GM12878 (cell line): ENCODE data around the gene FOXK2. TPM values are rescaled to one million over a fixed set of nuclear protein-coding genes. Genes with fewer than 3 reads are reported as not detected.

Experiments used
- ATAC-seq: fragments of 200-7000 bp; cut with Tn5 transposase; 3 replicates; pipeline ENCODE4 v1.9.1; 2020; ENCODE audit warnings: mild to moderate bottlenecking, moderate library complexity
- BruUV-seq: library from RNA; stranded (reverse); fragments of 400-500 nt; replicated peaks from 2 replicates; lab custom pipeline; 2021; lab: Mats Ljungman, UMichigan
- CTCF ChIA-PET: fragments of 300-600 bp; sonication (Branson Sonifier 250); formaldehyde crosslinking; extraction: SDS; loops from one replicate; lab custom pipeline; 2021; ENCODE audit warnings: inconsistent platforms; lab: Yijun Ruan, JAX
- POLR2A ChIA-PET: fragments of 350-600 bp; formaldehyde crosslinking; extraction: SDS; loops from one replicate; lab custom pipeline; 2021; ENCODE audit warnings: inconsistent platforms; lab: Charles Lee
- RAD21 ChIA-PET: fragments of 300-600 bp; sonication (Branson Sonifier 250); formaldehyde crosslinking; loops from one replicate; lab custom pipeline; 2023; ENCODE audit warnings: antibody characterized with exemption; ENCODE audit not compliant: unreplicated experiment; lab: Charles Lee
- SMC1A ChIA-PET: fragments of 300-600 bp; sonication (Branson Sonifier 250); formaldehyde crosslinking; loops from one replicate; lab custom pipeline; 2023; ENCODE audit not compliant: unreplicated experiment, uncharacterized antibody; lab: Charles Lee
- DNase-seq: peaks from one replicate; pipeline ENCODE4 v3.0.0-alpha.2; 2011; ENCODE audit warnings: low read depth, low spot score
- FAIRE-seq: peaks from 3 replicates; lab custom pipeline; 2011; peaks lifted over from hg19 to GRCh38; lab: Jason Lieb, UNC
- H2AFZ ChIP-seq: 2 replicates; pipeline ENCODE4 v1.6.0; 2011; ENCODE audit warnings: low read depth, low read length, control low read depth; ENCODE audit not compliant: control insufficient read depth
- H3K27ac ChIP-seq: 2 replicates; pipeline ENCODE4 v1.5.1; 2011; ENCODE audit warnings: control low read depth; ENCODE audit not compliant: control insufficient read depth, insufficient read depth
- H3K27me3 ChIP-seq, 2 experiments: replicated peaks in 1 of 2; 2 replicates each; pipeline versions ENCODE4 v1.6.0 to v1.6.1; 2011; ENCODE audit warnings: low read length in 1 of 2; ENCODE audit not compliant: control insufficient read depth in 2 of 2, insufficient read depth in 2 of 2
- H3K36me3 ChIP-seq, 2 experiments: 2 replicates each; pipeline ENCODE4 v1.5.1; 2011; ENCODE audit warnings: low read length in 1 of 2; ENCODE audit not compliant: control insufficient read depth in 2 of 2, insufficient read depth in 2 of 2
- H3K4me1 ChIP-seq: 2 replicates; pipeline ENCODE4 v1.6.1; 2011; ENCODE audit warnings: mild to moderate bottlenecking, low read length, moderate library complexity, mixed read lengths; ENCODE audit not compliant: control insufficient read depth, insufficient read depth
- H3K4me2 ChIP-seq: 2 replicates; pipeline ENCODE4 v1.6.0; 2011; ENCODE audit warnings: control low read depth; ENCODE audit not compliant: control insufficient read depth, insufficient read depth
- H3K4me3 ChIP-seq: fragments of 200-600 bp; sonication (generic); 2 replicates; pipeline ENCODE4 v1.5.1; 2016
- H3K79me2 ChIP-seq: 2 replicates; pipeline ENCODE4 v1.6.0; 2011; ENCODE audit warnings: low read length; ENCODE audit not compliant: control insufficient read depth, insufficient read depth
- H3K9ac ChIP-seq: 2 replicates; pipeline ENCODE4 v1.8.0; 2011; ENCODE audit warnings: low read length, control low read depth, mixed read lengths; ENCODE audit not compliant: control insufficient read depth, insufficient read depth
- H3K9me3 ChIP-seq: replicated peaks from 3 replicates; pipeline ENCODE4 v1.5.1; 2011; ENCODE audit warnings: mild to moderate bottlenecking, low read length; ENCODE audit not compliant: control insufficient read depth, insufficient read depth
- H4K20me1 ChIP-seq: 2 replicates; pipeline ENCODE4 v1.6.0; 2011; ENCODE audit not compliant: control insufficient read depth, insufficient read depth
- BMI1 ChIP-seq: fragments of 450-650 bp; IDR thresholded peaks from 2 replicates; pipeline ENCODE4 v1.6.1; 2016; ENCODE audit warnings: mild to moderate bottlenecking, moderate library complexity, borderline replicate concordance
- CEBPB ChIP-seq, 2 experiments: fragments of 150-350 bp in 1 of 2; IDR thresholded peaks; 2 replicates each; pipeline ENCODE4 v1.6.1; 2012 to 2014; ENCODE audit warnings: low read depth in 2 of 2, low read length in 2 of 2, borderline replicate concordance in 1 of 2, inconsistent platforms in 1 of 2
- EP300 ChIP-seq, 2 experiments: fragments of 150-350 bp in 1 of 2; IDR thresholded peaks; 2 replicates each; pipeline ENCODE4 v1.6.1; 2011 to 2012; ENCODE audit warnings: low read depth in 2 of 2, low read length in 2 of 2, borderline replicate concordance in 1 of 2, improper control_type of control experiment in 1 of 2, inconsistent platforms in 1 of 2; ENCODE audit not compliant: control insufficient read depth in 1 of 2
- ETV6 ChIP-seq, 2 experiments: fragments of 450-650 bp in 1 of 2; IDR thresholded peaks in 1 of 2; conservative IDR thresholded peaks in 1 of 2; 2 replicates each; pipeline ENCODE4 v1.6.1; 2014; ENCODE audit warnings: antibody characterized with exemption in 1 of 2, borderline replicate concordance in 1 of 2, low read depth in 1 of 2, mild to moderate bottlenecking in 1 of 2, moderate library complexity in 1 of 2
- FOXM1 ChIP-seq: IDR thresholded peaks from 2 replicates; pipeline ENCODE4 v1.6.1; 2012; ENCODE audit warnings: low read depth, mild to moderate bottlenecking, inconsistent platforms, low read length, moderate library complexity
- TCF3 ChIP-seq: IDR thresholded peaks from 2 replicates; pipeline ENCODE4 v1.6.1; 2012; ENCODE audit warnings: low read depth, mild to moderate bottlenecking, low read length, borderline replicate concordance; ENCODE audit not compliant: insufficient read depth
- WGBS: methylation state at CpG from one replicate; pipeline ENCODE4 v1.1.6; 2016; ENCODE audit warnings: low lambda C conversion rate; ENCODE audit not compliant: insufficient replicate concordance, insufficient coverage; ENCODE audit errors: missing lambda C conversion rate; 5-methylcytosine and 5-hydroxymethylcytosine counted together
- in situ Hi-C: fragments of 300-500 bp; cut with MboI; formaldehyde crosslinking; loops from 9 replicates; pipeline ENCODE4 v1.14.3; 2018; ENCODE audit warnings: mixed read lengths
- intact Hi-C: fragments of 100-400 bp; cut with micrococcal nuclease; formaldehyde crosslinking; loops from one replicate; pipeline ENCODE4 v1.14.2; 2022; ENCODE audit not compliant: unreplicated experiment
- polyA plus RNA-seq, 11 experiments: library from polyadenylated mRNA; depleted of rRNA in 4 of 11; unstranded in 6 of 11; stranded (reverse) in 5 of 11; fragments of >200 nt; fragmentation: Nextera tagmentation in 4 of 11; fragmentation: Illumina TruSeq in 1 of 11; extraction: Ambion mirVana in 4 of 11; extraction: Trizol in 1 of 11; gene quantifications; 1 replicate in 1 of 11; 2 replicates in 10 of 11; pipeline versions ENCODE4 v1.2.1 to v1.2.3, GENCODE V29; 2011 to 2016; ENCODE audit warnings: inconsistent platforms in 2 of 11, missing spikeins in 2 of 11, low read depth in 1 of 11
- total RNA-seq, 4 experiments: library from RNA; depleted of rRNA in 3 of 4; stranded (reverse); fragments of >200 nt in 3 of 4; fragmentation: Illumina TruSeq in 1 of 4; extraction: Trizol in 1 of 4; gene quantifications; 2 replicates each; pipeline versions ENCODE4 v1.2.1 to v1.2.3, GENCODE V29; 2013 to 2021
- TF ChIP-seq, protein P1 (sequence below): IDR thresholded peaks from 2 replicates; pipeline ENCODE4 v1.6.1; 2012; ENCODE audit warnings: mild to moderate bottlenecking, low read depth, low read length
- TF ChIP-seq, protein P2 (sequence below): fragments of 450-650 bp; IDR thresholded peaks from 2 replicates; pipeline ENCODE4 v1.6.1; 2016; ENCODE audit warnings: mild to moderate bottlenecking

Gene FOXK2
- total and polyA plus RNA-seq, 10 of the 15 experiments (the other 5 are each of a cell fraction or from before 2014, with no cell fraction given), result 2.4 to 56.8 (median 34.4) TPM

DNA sequence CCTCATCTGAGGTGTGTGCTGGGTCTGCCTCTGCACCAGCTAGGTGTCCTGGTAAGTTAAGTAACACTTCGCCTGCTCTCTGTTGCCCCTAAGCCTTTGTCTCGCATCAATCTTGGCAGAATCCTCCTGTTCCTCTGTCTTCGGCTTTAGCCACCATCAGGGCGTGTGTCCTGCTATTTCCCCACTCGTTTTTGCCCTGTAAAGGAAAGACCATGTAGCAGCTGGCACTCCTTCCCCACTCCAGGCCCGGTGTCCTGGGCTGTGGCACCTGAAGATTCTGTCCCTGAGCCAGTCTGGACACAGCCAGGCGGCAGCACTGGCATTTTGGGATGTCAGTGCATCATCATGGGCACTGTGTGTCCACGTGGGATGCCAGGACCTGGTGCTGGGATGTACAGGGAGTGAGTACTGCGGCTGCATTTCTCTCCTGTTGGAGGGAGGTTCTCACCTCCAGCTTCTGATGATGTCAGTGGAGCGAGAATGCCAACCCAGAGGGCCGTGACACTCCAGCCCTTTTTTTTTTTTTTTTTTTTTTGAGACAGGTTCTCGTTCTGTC, 26.2 kb upstream of the FOXK2 start:
- intact Hi-C loops (loop anchor here (5.0 kb wide), 1 partner anchor 141 kb away; no protein-coding TSS in a partner anchor), in situ Hi-C loops (no loop called here)

More for the DNA sequence above, 26.2 kb upstream of the FOXK2 start:
- Histone ChIP-seq H4K20me1 (no peaks in the 10 kb centered on the region), H2AFZ (no peak overlapping the region), H3K4me2 (no peak overlapping the region), H3K9me3 (no peaks in the 10 kb centered on the region), H3K4me3 (no peak overlapping the region), H3K4me1 (peaks cover 21% of the 10 kb centered on the region), H3K27me3 (no peaks in the 10 kb centered on the region), H3K27ac (no peak overlapping the region), H3K9ac (no peak overlapping the region), H3K36me3 (peaks cover 0 to 1% of the 10 kb centered on the region in 2 experiments; a peak in 3 of 4 replicates), H3K79me2 (no peaks in the 10 kb centered on the region)
- FAIRE-seq, result no peak
- ChIA-PET SMC1A (interaction anchor here (1.0 to 1.7 kb wide), 3 partner anchors 14 to 1201 kb away, joined by 3 to 4 read pairs (median 3); no protein-coding TSS in a partner anchor), CTCF (interaction anchor here (0.9 to 1.0 kb wide), 4 partner anchors 58 to 141 kb away, joined by 3 to 5 read pairs (median 4); no protein-coding TSS in a partner anchor), RAD21 (interaction anchor here (0.7 to 1.5 kb wide), 3 partner anchors 58 to 71 kb away, joined by 3 to 5 read pairs (median 4); no protein-coding TSS in a partner anchor), POLR2A (interaction anchor here (0.6 to 1.5 kb wide), 3 partner anchors 74 to 519 kb away, joined by 3 to 4 read pairs (median 4); partner anchors contain the start of gene OGFOD3)
- WGBS, result 71% methylated on average over 11 of the region's 12 CpGs
- no peak for ATAC-seq
- DNase-seq, result no peak
- no TSS peak for BruUV-seq
- TF ChIP-seq TCF3 (no peak), FOXM1 (no peak), CEBPB (IDR thresholded peaks at IDR 0.05; ENCODE audit: borderline replicate concordance in 1 of 2, low read depth in 2 of 2, low read length in 2 of 2) (no peak), ETV6 (conservative IDR thresholded peaks at IDR 0.05 in 1 of 2, IDR thresholded peaks at IDR 0.05 in 1 of 2; ENCODE audit: borderline replicate concordance in 1 of 2, low read depth in 1 of 2) (no peak), EP300 (IDR thresholded peaks at IDR 0.05; ENCODE audit: borderline replicate concordance in 1 of 2, control insufficient read depth in 1 of 2, low read depth in 2 of 2, low read length in 2 of 2) (no peak), BMI1 (no peak)
- TF ChIP-seq, protein P1, sequence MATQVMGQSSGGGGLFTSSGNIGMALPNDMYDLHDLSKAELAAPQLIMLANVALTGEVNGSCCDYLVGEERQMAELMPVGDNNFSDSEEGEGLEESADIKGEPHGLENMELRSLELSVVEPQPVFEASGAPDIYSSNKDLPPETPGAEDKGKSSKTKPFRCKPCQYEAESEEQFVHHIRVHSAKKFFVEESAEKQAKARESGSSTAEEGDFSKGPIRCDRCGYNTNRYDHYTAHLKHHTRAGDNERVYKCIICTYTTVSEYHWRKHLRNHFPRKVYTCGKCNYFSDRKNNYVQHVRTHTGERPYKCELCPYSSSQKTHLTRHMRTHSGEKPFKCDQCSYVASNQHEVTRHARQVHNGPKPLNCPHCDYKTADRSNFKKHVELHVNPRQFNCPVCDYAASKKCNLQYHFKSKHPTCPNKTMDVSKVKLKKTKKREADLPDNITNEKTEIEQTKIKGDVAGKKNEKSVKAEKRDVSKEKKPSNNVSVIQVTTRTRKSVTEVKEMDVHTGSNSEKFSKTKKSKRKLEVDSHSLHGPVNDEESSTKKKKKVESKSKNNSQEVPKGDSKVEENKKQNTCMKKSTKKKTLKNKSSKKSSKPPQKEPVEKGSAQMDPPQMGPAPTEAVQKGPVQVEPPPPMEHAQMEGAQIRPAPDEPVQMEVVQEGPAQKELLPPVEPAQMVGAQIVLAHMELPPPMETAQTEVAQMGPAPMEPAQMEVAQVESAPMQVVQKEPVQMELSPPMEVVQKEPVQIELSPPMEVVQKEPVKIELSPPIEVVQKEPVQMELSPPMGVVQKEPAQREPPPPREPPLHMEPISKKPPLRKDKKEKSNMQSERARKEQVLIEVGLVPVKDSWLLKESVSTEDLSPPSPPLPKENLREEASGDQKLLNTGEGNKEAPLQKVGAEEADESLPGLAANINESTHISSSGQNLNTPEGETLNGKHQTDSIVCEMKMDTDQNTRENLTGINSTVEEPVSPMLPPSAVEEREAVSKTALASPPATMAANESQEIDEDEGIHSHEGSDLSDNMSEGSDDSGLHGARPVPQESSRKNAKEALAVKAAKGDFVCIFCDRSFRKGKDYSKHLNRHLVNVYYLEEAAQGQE, result no peak
- TF ChIP-seq, protein P2, sequence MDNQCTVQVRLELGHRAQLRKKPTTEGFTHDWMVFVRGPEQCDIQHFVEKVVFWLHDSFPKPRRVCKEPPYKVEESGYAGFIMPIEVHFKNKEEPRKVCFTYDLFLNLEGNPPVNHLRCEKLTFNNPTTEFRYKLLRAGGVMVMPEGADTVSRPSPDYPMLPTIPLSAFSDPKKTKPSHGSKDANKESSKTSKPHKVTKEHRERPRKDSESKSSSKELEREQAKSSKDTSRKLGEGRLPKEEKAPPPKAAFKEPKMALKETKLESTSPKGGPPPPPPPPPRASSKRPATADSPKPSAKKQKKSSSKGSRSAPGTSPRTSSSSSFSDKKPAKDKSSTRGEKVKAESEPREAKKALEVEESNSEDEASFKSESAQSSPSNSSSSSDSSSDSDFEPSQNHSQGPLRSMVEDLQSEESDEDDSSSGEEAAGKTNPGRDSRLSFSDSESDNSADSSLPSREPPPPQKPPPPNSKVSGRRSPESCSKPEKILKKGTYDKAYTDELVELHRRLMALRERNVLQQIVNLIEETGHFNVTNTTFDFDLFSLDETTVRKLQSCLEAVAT, result no peak
